Karpas-422 (cell line): ENCODE measurements around the gene CLN3. TPM values are rescaled to one million over a fixed set of nuclear protein-coding genes. Genes with fewer than 3 reads are reported as not detected.
A peak's percentile ranks its signal among the peaks of the same experiment; 100 is the strongest.
"Not testable (repeated sequence)": the region's sequence is repeated elsewhere in the genome, so short reads cannot be mapped to it uniquely, and the experiment has no call there.

ENCODE experiments used
- DNase-seq: peaks from one replicate; pipeline ENCODE4 v3.0.0-alpha.2; 2015
- H2AFZ ChIP-seq: fragments of 200-600 bp; sonication (generic); 2 replicates; pipeline ENCODE4 v1.6.1; 2014; ENCODE audit warnings: antibody characterized with exemption, low read length, mixed read lengths
- H3K27ac ChIP-seq: fragments of 200-600 bp; sonication (generic); 2 replicates; pipeline ENCODE4 v1.5.1; 2014; ENCODE audit warnings: mild to moderate bottlenecking, low read length, moderate library complexity
- H3K27me3 ChIP-seq: fragments of 200-600 bp; sonication (generic); 2 replicates; pipeline ENCODE4 v1.6.1; 2014; ENCODE audit warnings: low read length, mixed read lengths
- H3K36me3 ChIP-seq: fragments of 200-600 bp; sonication (generic); 2 replicates; pipeline ENCODE4 v1.6.1; 2014; ENCODE audit warnings: low read length, mixed read lengths; ENCODE audit not compliant: insufficient read depth
- H3K4me1 ChIP-seq: fragments of 200-600 bp; sonication (generic); 2 replicates; pipeline ENCODE4 v1.6.1; 2014; ENCODE audit warnings: mild to moderate bottlenecking, low read length, mixed read lengths
- H3K4me2 ChIP-seq: fragments of 200-600 bp; sonication (generic); 2 replicates; pipeline ENCODE4 v1.6.1; 2014; ENCODE audit warnings: low read length, low read depth, mild to moderate bottlenecking; ENCODE audit not compliant: poor library complexity, severe bottlenecking
- H3K4me3 ChIP-seq: fragments of 200-600 bp; sonication (generic); 2 replicates; pipeline ENCODE4 v1.5.1; 2014; ENCODE audit warnings: mild to moderate bottlenecking, antibody characterized with exemption, low read length, mixed read lengths
- H3K79me2 ChIP-seq: fragments of 200-600 bp; sonication (generic); 2 replicates; pipeline ENCODE4 v1.6.1; 2014; ENCODE audit warnings: mild to moderate bottlenecking, low read length, mixed read lengths
- H3K9ac ChIP-seq: fragments of 200-600 bp; sonication (generic); 2 replicates; pipeline ENCODE4 v1.6.0; 2014; ENCODE audit warnings: low read length
- H3K9me2 ChIP-seq: fragments of 200-600 bp; sonication (generic), shearing (Covaris generic); replicated peaks from 2 replicates; pipeline ENCODE4 v1.6.0; 2014; ENCODE audit warnings: mild to moderate bottlenecking, low read length, moderate library complexity; ENCODE audit not compliant: insufficient read depth
- H3K9me3 ChIP-seq: fragments of 300-700, 200-600 bp; sonication (generic); 2 replicates; pipeline ENCODE4 v1.6.1; 2014; ENCODE audit warnings: low read length, mixed read lengths
- H4K20me1 ChIP-seq: fragments of 200-600 bp; sonication (generic); 2 replicates; pipeline ENCODE4 v1.6.1; 2014; ENCODE audit warnings: mild to moderate bottlenecking, antibody characterized with exemption, low read length, low read depth; ENCODE audit not compliant: insufficient read depth
- total RNA-seq: library from RNA; depleted of rRNA; stranded (reverse); fragments of >200 nt; shearing (Covaris generic); gene quantifications from 2 replicates; pipeline ENCODE4 v1.2.3, GENCODE V29; 2014; ENCODE audit warnings: low replicate concordance

CLN3 gene
- total RNA-seq, 1 experiment from 2014 or later: 14.3 TPM

GRCh38 chr16:28491230-28491969, 474 bp downstream of the CLN3 start:
- peak overlapping the region; percentile 81 for H3K4me3 ChIP-seq
- peaks cover 34% of the 10 kb centered on the region for H3K4me1 ChIP-seq

GRCh38 chr16:28486266-28486665, 5.6 kb downstream of the CLN3 start:
- no peak for DNase-seq
- H3K9ac ChIP-seq: no peak overlapping the region
- no peak overlapping the region for H3K4me2 ChIP-seq
- no peaks in the 10 kb centered on the region for H4K20me1 ChIP-seq
- no peaks in the 10 kb centered on the region for H3K36me3 ChIP-seq
- peaks cover 3% of the 10 kb centered on the region; the same call in 1 of the 2 replicates for H3K4me1 ChIP-seq
- H3K9me2 ChIP-seq: no peaks in the 10 kb centered on the region
- H3K4me3 ChIP-seq: no peak overlapping the region
- peaks cover 3% of the 10 kb centered on the region for H3K79me2 ChIP-seq
- H2AFZ ChIP-seq: no peak overlapping the region
- no peaks in the 10 kb centered on the region for H3K27me3 ChIP-seq
- no peaks in the 10 kb centered on the region for H3K9me3 ChIP-seq
- no peak overlapping the region for H3K27ac ChIP-seq

More at GRCh38 chr16:28491230-28491969, 474 bp downstream of the CLN3 start:
- Histone ChIP-seq H3K9me2 (no peaks in the 10 kb centered on the region), H3K36me3 (no peaks in the 10 kb centered on the region), H2AFZ (peak overlapping the region; percentile 99; the same call in 1 of the 2 replicates), H3K27me3 (no peaks in the 10 kb centered on the region), H3K9me3 (no peaks in the 10 kb centered on the region), H4K20me1 (no peaks in the 10 kb centered on the region), H3K4me2 (peak overlapping the region; percentile 85), H3K27ac (peak overlapping the region; percentile 20), H3K9ac (peak overlapping the region; percentile 83), H3K79me2 (peaks cover 8% of the 10 kb centered on the region)
- DNase-seq: peak; percentile 63

GRCh38 chr16:28483361-28483760, 8.5 kb downstream of the CLN3 start:
- H4K20me1 ChIP-seq, H3K4me3 ChIP-seq, H3K9me2 ChIP-seq, H2AFZ ChIP-seq, H3K79me2 ChIP-seq, H3K9ac ChIP-seq, H3K27ac ChIP-seq, H3K27me3 ChIP-seq, H3K4me1 ChIP-seq, H3K4me2 ChIP-seq, DNase-seq, H3K9me3 ChIP-seq, H3K36me3 ChIP-seq: not testable (repeated sequence)

GRCh38 chr16:28482026-28482425, 9.8 kb downstream of the CLN3 start:
- Histone ChIP-seq H2AFZ (no peak overlapping the region), H3K9me3 (no peaks in the 10 kb centered on the region), H3K9me2 (no peaks in the 10 kb centered on the region), H3K9ac (no peak overlapping the region), H3K36me3 (no peaks in the 10 kb centered on the region), H3K27ac (no peak overlapping the region), H3K4me2 (no peak overlapping the region), H3K4me1 (no peaks in the 10 kb centered on the region), H3K27me3 (no peaks in the 10 kb centered on the region), H3K79me2 (no peaks in the 10 kb centered on the region), H4K20me1 (no peaks in the 10 kb centered on the region), H3K4me3 (no peak overlapping the region)
- DNase-seq: no peak

DNA sequence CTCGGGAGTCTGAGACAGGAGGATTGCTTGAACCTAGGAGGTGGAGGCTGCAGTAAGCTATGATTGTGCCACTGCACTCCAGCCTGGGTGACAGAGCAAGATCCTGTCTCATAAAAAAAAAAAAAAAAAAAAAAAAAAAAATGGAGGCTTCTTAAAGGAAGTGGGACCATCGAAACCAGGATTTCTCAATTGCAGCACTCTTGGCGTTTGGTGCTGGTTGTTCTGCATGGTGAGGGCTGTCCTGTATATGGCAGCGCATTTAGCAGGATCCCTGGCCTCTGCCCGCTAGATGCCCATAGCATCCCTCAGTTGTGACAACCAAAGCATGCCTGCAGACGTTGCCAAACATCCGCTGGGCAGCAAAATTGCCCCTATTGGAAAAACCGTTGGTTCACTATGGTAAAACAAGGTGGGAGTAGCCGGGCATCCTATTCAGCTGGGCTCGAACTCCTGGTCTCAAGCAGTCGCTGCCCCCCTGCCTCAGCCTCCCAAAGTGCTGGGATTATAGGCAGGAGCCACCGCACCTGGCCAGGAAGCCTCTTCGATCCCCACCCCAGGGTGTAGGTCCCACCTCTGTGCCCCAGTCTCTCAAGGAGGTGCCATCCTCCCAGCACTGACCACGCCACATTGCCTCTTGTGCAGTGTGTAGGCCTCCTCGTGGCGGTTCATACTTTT, 13.2 kb downstream of the CLN3 start:
- DNase-seq: no peak
- Histone ChIP-seq H3K27ac (no peak overlapping the region), H3K9me2 (no peaks in the 10 kb centered on the region), H3K4me2 (no peak overlapping the region), H2AFZ (no peak overlapping the region), H3K4me3 (no peak overlapping the region), H3K27me3 (no peaks in the 10 kb centered on the region), H3K4me1 (peaks cover 6% of the 10 kb centered on the region), H3K9ac (no peak overlapping the region), H3K36me3 (no peaks in the 10 kb centered on the region), H4K20me1 (no peaks in the 10 kb centered on the region), H3K9me3 (no peaks in the 10 kb centered on the region), H3K79me2 (no peaks in the 10 kb centered on the region)

DNA sequence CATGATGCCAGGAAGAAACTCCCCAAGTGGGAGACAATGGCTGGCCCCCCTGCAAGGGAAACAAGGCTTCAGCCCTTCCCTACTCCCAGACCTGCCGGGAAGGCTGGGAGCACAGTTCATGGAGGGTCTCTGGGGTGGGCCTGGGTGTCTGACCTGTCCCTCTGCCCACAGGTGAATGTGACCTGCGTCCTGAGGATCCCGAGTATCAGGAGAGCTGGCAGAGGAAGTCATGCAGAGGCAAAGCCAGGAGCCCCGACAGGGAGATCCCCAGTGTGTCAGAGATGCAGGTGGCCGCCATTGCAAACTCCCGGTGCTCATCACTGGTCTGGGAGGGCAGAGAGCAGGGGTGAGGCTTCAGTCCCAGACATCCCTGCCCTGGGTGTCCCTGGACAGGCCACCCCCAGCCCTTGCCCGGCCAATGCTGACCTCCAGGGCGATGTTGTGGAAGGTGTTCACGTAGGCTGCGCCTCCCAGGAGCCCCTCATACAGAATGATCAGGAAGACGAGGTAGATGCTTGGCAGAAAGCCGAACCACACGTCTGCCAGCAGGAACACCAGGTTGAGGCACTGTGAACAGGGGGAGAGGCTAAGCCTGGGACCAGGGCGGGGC, 14.5 kb downstream of the CLN3 start:
- Histone ChIP-seq H3K79me2 (no peaks in the 10 kb centered on the region), H3K36me3 (no peaks in the 10 kb centered on the region)

DNA sequence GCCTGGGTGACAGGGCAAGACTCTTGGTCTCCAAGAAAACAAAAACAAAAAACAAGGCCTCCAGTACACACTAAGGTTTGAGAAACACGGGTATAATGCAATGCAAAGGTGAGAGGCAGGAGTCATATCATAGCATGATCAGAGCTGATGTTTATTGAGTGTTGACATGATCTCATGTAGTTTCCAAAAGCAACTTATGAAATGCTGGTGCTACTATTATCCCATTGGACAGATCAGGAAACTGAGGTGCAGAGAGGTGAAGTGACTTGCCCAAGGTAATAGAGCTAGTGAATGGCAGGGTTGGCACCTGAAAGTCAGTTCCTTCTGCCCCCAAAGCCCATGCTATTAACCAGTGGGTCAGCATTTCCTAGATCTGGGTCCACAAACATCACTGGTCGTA, 16.7 kb downstream of the CLN3 start:
- DNase-seq: no peak
- no peak overlapping the region for H3K4me2 ChIP-seq
- peaks cover 10% of the 10 kb centered on the region for H3K4me1 ChIP-seq
- H3K27me3 ChIP-seq: no peaks in the 10 kb centered on the region
- no peaks in the 10 kb centered on the region for H4K20me1 ChIP-seq
- no peaks in the 10 kb centered on the region for H3K36me3 ChIP-seq
- no peaks in the 10 kb centered on the region for H3K9me2 ChIP-seq
- H2AFZ ChIP-seq: no peak overlapping the region
- H3K4me3 ChIP-seq: no peak overlapping the region
- H3K79me2 ChIP-seq: no peaks in the 10 kb centered on the region
- no peak overlapping the region for H3K27ac ChIP-seq
- H3K9me3 ChIP-seq: no peaks in the 10 kb centered on the region
- no peak overlapping the region for H3K9ac ChIP-seq

More for the DNA sequence above, 14.5 kb downstream of the CLN3 start:
- H3K4me2 ChIP-seq: no peak overlapping the region
- no peaks in the 10 kb centered on the region for H4K20me1 ChIP-seq
- no peak overlapping the region for H2AFZ ChIP-seq
- peaks cover 10% of the 10 kb centered on the region for H3K4me1 ChIP-seq
- no peak overlapping the region for H3K9ac ChIP-seq
- no peak overlapping the region for H3K27ac ChIP-seq
- no peaks in the 10 kb centered on the region for H3K9me3 ChIP-seq
- H3K27me3 ChIP-seq: no peaks in the 10 kb centered on the region
- H3K4me3 ChIP-seq: no peak overlapping the region
- H3K9me2 ChIP-seq: no peaks in the 10 kb centered on the region
- no peak for DNase-seq

GRCh38 chr16:28473714-28474265, 18.1 kb downstream of the CLN3 start:
- no peak overlapping the region for H2AFZ ChIP-seq
- H3K4me3 ChIP-seq: no peak overlapping the region
- no peaks in the 10 kb centered on the region for H4K20me1 ChIP-seq
- no peak overlapping the region for H3K27ac ChIP-seq
- H3K4me2 ChIP-seq: no peak overlapping the region
- no peaks in the 10 kb centered on the region for H3K79me2 ChIP-seq
- H3K9ac ChIP-seq: no peak overlapping the region
- no peaks in the 10 kb centered on the region for H3K9me3 ChIP-seq
- no peaks in the 10 kb centered on the region for H3K27me3 ChIP-seq
- peaks cover 10% of the 10 kb centered on the region for H3K4me1 ChIP-seq
- H3K36me3 ChIP-seq: no peaks in the 10 kb centered on the region
- no peak for DNase-seq
- H3K9me2 ChIP-seq: no peaks in the 10 kb centered on the region
